GM12873 (cell line): Measurements from ENCODE around the gene ZXDC.

ENCODE experiments used
- CTCF ChIP-seq: IDR thresholded peaks from 2 replicates; pipeline ENCODE4 v1.5.1; 2012; ENCODE audit warnings: low read depth, mild to moderate bottlenecking, moderate library complexity, low read length, control low read depth; ENCODE audit not compliant: insufficient read depth; ENCODE audit errors: missing control alignments

The ZXDC gene

GRCh38 chr3:126487151-126487771, 11.6 kb upstream of the ZXDC start:
- peak; percentile 3 for TF ChIP-seq CTCF

GRCh38 chr3:126486360-126486847, 10.7 kb upstream of the ZXDC start:
- no peak for TF ChIP-seq CTCF

GRCh38 chr3:126485956-126486355, 10.3 kb upstream of the ZXDC start:
- no peak for TF ChIP-seq CTCF

- TF ChIP-seq CTCF = no peak
These were observed 9.6 kb upstream of the ZXDC start for GRCh38 chr3:126485176-126485897.

GRCh38 chr3:126484662-126485061, 9.0 kb upstream of the ZXDC start:
- no peak for TF ChIP-seq CTCF

GRCh38 chr3:126484148-126484547, 8.5 kb upstream of the ZXDC start:
- TF ChIP-seq CTCF = no peak

GRCh38 chr3:126483321-126483761, 7.7 kb upstream of the ZXDC start:
- no peak for TF ChIP-seq CTCF
